Chondrocyte (in vitro differentiated cells): Measurements from ENCODE around the gene SPRR2E. TPM values are rescaled to one million over a fixed set of nuclear protein-coding genes. Genes with fewer than 3 reads are reported as not detected.
"Not testable (repeated sequence)": the region's sequence is repeated elsewhere in the genome, so short reads cannot be mapped to it uniquely, and the experiment has no call there.

ENCODE experiments used
- DNase-seq: peaks from one replicate; pipeline ENCODE4 v3.0.0; 2021; ENCODE audit warnings: mixed read lengths, low spot score
- H3K27ac Mint-ChIP-seq: one replicate; pipeline ENCODE4 v1.8.0; 2021; ENCODE audit warnings: mild to moderate bottlenecking, moderate library complexity, mixed read lengths; ENCODE audit not compliant: unreplicated experiment
- H3K27me3 Mint-ChIP-seq: 2 replicates; pipeline ENCODE4 v1.8.0; 2021; ENCODE audit warnings: low read depth, mixed read lengths
- H3K36me3 Mint-ChIP-seq: 2 replicates; pipeline ENCODE4 v1.8.0; 2021; ENCODE audit warnings: low read depth, mixed read lengths
- H3K4me1 Mint-ChIP-seq: 2 replicates; pipeline ENCODE4 v1.8.0; 2021; ENCODE audit warnings: low read depth, mild to moderate bottlenecking, mixed read lengths
- H3K4me3 Mint-ChIP-seq: one replicate; pipeline ENCODE4 v1.8.0; 2021; ENCODE audit warnings: mild to moderate bottlenecking, moderate library complexity, mixed read lengths; ENCODE audit not compliant: unreplicated experiment
- H3K9me3 Mint-ChIP-seq: 2 replicates; pipeline ENCODE4 v1.8.0; 2021; ENCODE audit warnings: low read depth, mixed read lengths
- total RNA-seq: library from RNA; stranded (reverse); gene quantifications from 3 replicates; pipeline ENCODE4 v1.2.1, GENCODE V29; 2021
- TF ChIP-seq, protein P1 (sequence below): fragments of 200-600 bp; sonication (generic); IDR thresholded peaks from 2 replicates; pipeline ENCODE4 v1.5.0; 2021; ENCODE audit warnings: antibody characterized with exemption, mild to moderate bottlenecking, moderate library complexity

Gene SPRR2E
- total RNA-seq, 1 donor from 2014 or later: not detected

DNA sequence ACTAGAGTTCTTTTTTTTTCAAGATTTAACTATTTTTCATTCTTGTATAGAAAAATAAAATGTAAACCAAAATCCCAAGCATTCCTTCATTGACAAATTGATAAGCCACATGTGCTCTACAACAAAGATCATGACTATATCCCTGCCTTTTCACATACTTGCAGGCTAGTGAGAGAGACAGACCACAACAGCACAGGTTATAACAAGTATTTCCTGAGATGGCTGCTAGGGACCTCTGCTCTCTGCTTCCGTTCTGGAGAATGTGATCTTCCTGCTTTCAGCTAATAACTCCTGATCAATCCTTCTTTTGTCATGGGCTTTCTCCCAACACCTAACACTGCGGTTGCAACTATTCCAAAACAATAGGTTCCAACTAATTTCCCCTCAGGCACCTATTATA is 33.0 kb upstream of the SPRR2E start:
- TF ChIP-seq, protein P1, sequence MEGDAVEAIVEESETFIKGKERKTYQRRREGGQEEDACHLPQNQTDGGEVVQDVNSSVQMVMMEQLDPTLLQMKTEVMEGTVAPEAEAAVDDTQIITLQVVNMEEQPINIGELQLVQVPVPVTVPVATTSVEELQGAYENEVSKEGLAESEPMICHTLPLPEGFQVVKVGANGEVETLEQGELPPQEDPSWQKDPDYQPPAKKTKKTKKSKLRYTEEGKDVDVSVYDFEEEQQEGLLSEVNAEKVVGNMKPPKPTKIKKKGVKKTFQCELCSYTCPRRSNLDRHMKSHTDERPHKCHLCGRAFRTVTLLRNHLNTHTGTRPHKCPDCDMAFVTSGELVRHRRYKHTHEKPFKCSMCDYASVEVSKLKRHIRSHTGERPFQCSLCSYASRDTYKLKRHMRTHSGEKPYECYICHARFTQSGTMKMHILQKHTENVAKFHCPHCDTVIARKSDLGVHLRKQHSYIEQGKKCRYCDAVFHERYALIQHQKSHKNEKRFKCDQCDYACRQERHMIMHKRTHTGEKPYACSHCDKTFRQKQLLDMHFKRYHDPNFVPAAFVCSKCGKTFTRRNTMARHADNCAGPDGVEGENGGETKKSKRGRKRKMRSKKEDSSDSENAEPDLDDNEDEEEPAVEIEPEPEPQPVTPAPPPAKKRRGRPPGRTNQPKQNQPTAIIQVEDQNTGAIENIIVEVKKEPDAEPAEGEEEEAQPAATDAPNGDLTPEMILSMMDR: no peak

DNA sequence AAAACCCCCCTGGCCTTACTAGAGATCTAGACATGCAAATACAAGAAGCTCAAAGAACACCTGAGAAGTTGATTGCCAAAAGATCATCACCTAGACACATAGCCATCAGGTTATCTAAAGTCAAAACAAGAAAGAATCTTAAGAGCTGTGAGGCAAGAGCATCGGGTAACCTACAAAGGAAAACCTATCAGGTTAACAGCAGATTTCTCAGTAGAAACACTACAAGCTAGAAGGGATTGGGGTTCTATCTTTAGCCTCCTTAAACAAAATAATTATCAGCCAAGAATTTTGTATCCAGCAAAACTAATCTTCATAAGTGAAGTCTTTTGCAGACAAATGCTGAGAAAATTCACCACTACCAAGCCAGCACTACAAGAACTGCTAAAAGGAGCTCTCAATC is 31.2 kb upstream of the SPRR2E start:
- peaks cover 12% of the 10 kb centered on the region for H3K9me3 Mint-ChIP-seq
- H3K4me1 Mint-ChIP-seq: no peaks in the 10 kb centered on the region
- DNase-seq: no peak
- TF ChIP-seq, protein P1: no peak
- no peak overlapping the region for H3K4me3 Mint-ChIP-seq
- H3K27ac Mint-ChIP-seq: no peak overlapping the region
- no peaks in the 10 kb centered on the region for H3K36me3 Mint-ChIP-seq
- H3K27me3 Mint-ChIP-seq: peaks cover 2% of the 10 kb centered on the region

More for the DNA sequence above, 33.0 kb upstream of the SPRR2E start:
- no peak for DNase-seq
- Mint-ChIP-seq H3K36me3 (no peaks in the 10 kb centered on the region), H3K4me1 (no peaks in the 10 kb centered on the region), H3K4me3 (no peak overlapping the region), H3K9me3 (peaks cover 12% of the 10 kb centered on the region), H3K27me3 (peaks cover 5% of the 10 kb centered on the region), H3K27ac (no peak overlapping the region)

DNA sequence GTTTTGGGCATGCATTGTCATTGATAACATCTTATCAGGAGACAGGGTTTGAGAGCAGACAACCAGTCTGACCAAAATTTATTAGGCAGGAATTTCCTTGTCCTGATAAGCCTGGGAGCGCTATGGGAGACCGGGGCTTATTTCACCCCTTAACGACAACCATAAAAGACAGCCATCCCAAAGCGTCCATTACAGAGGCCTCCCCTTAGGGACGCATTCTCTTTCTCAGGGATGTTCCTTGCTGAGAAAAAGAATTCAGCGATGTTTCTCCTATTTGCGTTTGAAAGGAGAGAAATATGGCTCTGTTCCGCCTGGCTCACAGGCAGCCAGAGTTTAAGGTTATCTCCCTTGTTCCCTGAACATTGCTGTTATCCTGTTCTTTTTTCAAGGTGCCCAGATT is 29.5 kb upstream of the SPRR2E start:
- H3K36me3 Mint-ChIP-seq, H3K27me3 Mint-ChIP-seq, H3K27ac Mint-ChIP-seq, DNase-seq, H3K4me3 Mint-ChIP-seq, H3K4me1 Mint-ChIP-seq: not testable (repeated sequence)
- peaks cover 12% of the 10 kb centered on the region for H3K9me3 Mint-ChIP-seq

DNA sequence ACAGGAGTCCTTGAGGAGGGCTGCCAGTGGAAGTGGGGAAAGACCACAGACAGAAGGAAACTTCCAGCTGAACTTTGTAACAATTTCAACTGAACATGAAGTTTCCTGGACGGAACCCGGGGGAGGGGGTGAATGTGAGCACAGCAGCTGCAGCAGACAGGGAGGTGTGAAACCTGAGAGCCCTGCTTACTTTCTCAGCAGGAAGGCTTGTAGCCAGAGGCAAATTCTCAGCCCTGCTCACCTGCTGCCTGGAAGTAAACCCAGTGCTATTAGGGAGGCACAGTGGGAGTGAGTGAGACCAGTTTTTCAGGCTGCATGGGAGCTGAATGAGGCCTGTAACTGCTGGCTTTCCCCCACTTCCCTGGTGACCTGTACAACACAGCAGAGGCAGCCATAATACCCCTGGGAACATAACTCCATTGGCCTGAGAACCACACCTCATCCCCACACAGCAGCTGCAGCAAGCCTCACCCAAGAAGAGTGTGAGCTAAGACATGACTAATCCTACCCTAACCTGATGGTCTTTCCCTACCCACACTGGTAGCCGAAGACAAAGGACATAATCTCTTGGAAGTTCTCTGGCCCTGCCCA is 28.6 kb upstream of the SPRR2E start:
- TF ChIP-seq, protein P1: no peak
- Mint-ChIP-seq H3K4me3 (no peak overlapping the region), H3K4me1 (no peaks in the 10 kb centered on the region), H3K36me3 (no peaks in the 10 kb centered on the region), H3K27ac (no peak overlapping the region), H3K9me3 (peaks cover 12% of the 10 kb centered on the region), H3K27me3 (peaks cover 3% of the 10 kb centered on the region)
- DNase-seq: no peak

DNA sequence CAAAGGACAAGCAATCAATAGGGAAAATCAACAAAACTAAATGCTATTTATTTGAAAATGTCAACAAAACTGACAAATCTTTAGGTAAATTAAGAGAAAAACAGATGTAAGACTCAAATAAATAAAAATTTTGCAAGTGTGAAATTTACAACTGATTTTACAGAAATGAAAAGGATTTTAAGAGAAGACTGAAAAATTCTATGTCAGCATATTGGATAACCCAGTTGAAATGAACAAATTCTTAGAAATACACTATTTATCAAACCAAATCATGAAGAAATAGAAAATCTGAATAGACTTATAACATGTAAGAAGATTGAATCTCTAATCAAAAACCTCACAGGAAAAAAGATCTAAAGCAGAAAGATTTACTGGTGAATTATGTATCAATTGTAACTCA is 26.6 kb upstream of the SPRR2E start:
- TF ChIP-seq, protein P1: no peak
- Mint-ChIP-seq H3K36me3 (no peaks in the 10 kb centered on the region), H3K9me3 (peaks cover 12% of the 10 kb centered on the region), H3K27me3 (peaks cover 3% of the 10 kb centered on the region), H3K4me3 (no peak overlapping the region), H3K4me1 (no peaks in the 10 kb centered on the region), H3K27ac (no peak overlapping the region)
- no peak for DNase-seq

DNA sequence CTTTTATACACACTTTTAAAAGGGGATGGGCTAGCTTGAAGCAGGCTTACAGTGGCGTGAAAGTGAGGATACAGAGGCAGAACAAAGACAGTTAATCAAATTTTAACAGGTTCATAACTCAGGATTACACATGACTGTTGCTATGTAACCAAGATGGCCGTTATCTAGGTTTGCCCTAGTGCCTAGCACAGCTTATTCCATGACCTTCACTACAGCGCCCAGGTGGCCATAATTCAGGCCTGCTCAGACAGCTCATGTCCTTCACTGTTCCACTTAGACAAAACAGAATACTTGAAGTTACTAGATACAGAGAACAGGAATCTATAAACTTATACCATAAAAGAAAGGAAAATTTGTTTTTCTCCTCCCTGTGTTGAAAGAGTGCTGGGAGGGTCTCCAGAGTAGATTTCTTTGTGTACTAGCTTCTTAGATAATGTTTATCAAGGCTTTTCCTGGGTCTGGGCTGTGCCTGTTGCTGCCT is 25.2 kb upstream of the SPRR2E start:
- DNase-seq: no peak
- no peak overlapping the region for H3K4me3 Mint-ChIP-seq
- no peaks in the 10 kb centered on the region for H3K4me1 Mint-ChIP-seq
- TF ChIP-seq, protein P1: no peak
- H3K27ac Mint-ChIP-seq: no peak overlapping the region
- H3K9me3 Mint-ChIP-seq: no peaks in the 10 kb centered on the region
- H3K36me3 Mint-ChIP-seq: no peaks in the 10 kb centered on the region
- peaks cover 3% of the 10 kb centered on the region for H3K27me3 Mint-ChIP-seq

DNA sequence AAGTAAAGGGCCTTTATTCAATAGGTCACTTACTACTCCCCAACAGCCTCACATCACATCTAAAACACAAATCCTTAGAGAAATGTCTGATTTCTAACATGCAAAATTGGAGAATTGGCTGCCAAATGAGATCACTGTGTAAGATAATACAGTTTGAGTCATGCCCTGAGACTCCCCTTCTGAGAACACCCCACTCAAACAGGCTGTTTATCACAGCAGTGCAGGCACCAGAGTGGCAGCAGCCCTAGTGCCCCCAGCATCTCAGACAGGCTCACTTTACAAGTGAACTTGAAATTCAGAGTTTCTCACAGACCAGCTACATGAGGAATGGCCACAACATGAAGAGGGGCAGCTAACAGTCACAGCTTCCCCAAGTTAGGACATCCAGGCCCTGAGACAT is 20.9 kb upstream of the SPRR2E start:
- not testable (repeated sequence) for H3K36me3 Mint-ChIP-seq, H3K27ac Mint-ChIP-seq, H3K4me3 Mint-ChIP-seq, H3K27me3 Mint-ChIP-seq, DNase-seq, H3K4me1 Mint-ChIP-seq, H3K9me3 Mint-ChIP-seq
